ENCODE results near the gene TOP2B. TPM values are rescaled to one million over a fixed set of nuclear protein-coding genes. Genes with fewer than 3 reads are reported as not detected.

TOP2B gene
- total and polyA plus RNA-seq, 2 donors (not counting 1 experiment from before 2014, with no cell fraction given): 56.2 to 71.2 TPM

DNA sequence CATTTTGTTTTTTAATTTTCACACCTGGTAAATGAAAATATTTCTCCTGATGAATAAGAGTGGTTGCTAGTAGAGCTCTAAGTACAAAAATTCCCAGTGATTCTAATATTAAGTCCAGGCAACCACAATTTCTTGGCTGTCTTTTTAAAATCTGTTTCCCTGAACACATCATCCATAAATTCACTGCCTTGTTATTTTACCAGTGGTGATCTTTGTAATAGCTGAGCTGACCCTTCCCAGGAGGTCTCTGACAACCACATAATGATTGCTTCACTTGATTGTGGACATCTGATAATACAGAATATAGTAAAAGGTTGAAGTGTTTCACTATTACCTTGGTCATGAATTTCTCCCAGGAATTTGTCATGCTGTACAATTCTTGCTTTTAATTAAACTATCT, 13.9 kb upstream of the TOP2B start:
- Histone ChIP-seq H3K4me1 (ENCODE audit: control insufficient read depth, extremely low read depth, insufficient read depth, low read length) (no peaks in the 10 kb centered on the region), H3K79me2 (ENCODE audit: control insufficient read depth, insufficient read depth, low read length) (no peaks in the 10 kb centered on the region), H3K27me3 (ENCODE audit: control insufficient read depth, insufficient read depth, low read length) (no peaks in the 10 kb centered on the region), H3K27ac (ENCODE audit: insufficient read depth, low read length) (no peak overlapping the region), H4K20me1 (ENCODE audit: control insufficient read depth, extremely low read depth, insufficient read depth, low read length) (no peaks in the 10 kb centered on the region), H3K9me3 (ENCODE audit: control insufficient read depth, insufficient read depth, low read depth, low read length) (no peaks in the 10 kb centered on the region), H3K4me3 (replicated peaks in 1 of 4; ENCODE audit: control extremely low read depth in 1 of 4, insufficient read depth in 1 of 4, low read depth in 3 of 4, low read length in 4 of 4) (no peak overlapping the region), H3K4me2 (ENCODE audit: extremely low read depth, insufficient read depth, low read length) (no peak overlapping the region), H2AFZ (ENCODE audit: low read length) (no peak overlapping the region), H3K9ac (ENCODE audit: insufficient read depth, low read length) (no peak overlapping the region), H3K36me3 (ENCODE audit: control insufficient read depth, insufficient read depth, low read length) (no peaks in the 10 kb centered on the region)
- TF ChIP-seq, protein P1, sequence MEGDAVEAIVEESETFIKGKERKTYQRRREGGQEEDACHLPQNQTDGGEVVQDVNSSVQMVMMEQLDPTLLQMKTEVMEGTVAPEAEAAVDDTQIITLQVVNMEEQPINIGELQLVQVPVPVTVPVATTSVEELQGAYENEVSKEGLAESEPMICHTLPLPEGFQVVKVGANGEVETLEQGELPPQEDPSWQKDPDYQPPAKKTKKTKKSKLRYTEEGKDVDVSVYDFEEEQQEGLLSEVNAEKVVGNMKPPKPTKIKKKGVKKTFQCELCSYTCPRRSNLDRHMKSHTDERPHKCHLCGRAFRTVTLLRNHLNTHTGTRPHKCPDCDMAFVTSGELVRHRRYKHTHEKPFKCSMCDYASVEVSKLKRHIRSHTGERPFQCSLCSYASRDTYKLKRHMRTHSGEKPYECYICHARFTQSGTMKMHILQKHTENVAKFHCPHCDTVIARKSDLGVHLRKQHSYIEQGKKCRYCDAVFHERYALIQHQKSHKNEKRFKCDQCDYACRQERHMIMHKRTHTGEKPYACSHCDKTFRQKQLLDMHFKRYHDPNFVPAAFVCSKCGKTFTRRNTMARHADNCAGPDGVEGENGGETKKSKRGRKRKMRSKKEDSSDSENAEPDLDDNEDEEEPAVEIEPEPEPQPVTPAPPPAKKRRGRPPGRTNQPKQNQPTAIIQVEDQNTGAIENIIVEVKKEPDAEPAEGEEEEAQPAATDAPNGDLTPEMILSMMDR (conservative IDR thresholded peaks at IDR 0.05 in 1 of 2, IDR thresholded peaks at IDR 0.05 in 1 of 2; ENCODE audit: low read depth in 1 of 2, low read length in 2 of 2): no peak
- TF ChIP-seq EZH2 (IDR thresholded peaks at IDR 0.05; ENCODE audit: low read length, missing control alignments): no peak
- peak; percentile 2 to 12 for DNase-seq (ENCODE audit: low read depth in 2 of 2)

DNA sequence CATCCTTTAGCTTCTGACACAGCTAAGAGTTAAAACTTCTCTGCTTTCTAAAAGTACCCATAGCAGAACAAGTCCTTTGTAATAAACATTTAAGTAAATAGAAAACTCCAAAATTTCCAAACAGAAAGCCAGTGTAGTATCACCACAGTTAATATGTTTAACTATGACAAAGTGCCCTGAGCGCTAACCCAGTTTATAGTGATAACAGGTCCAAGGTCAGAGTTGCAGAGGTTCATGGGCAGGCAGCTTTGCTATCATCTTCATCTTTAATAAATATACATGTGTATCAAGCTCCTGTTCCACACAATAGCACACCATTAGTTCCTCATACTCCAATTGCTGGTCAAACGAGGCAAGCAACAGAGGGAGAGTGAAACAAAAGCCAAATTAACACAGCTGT, 12.4 kb upstream of the TOP2B start:
- no peak overlapping the region for H3K4me2 ChIP-seq (ENCODE audit: extremely low read depth, insufficient read depth, low read length)
- H3K9ac ChIP-seq (ENCODE audit: insufficient read depth, low read length): no peak overlapping the region
- H3K36me3 ChIP-seq (ENCODE audit: control insufficient read depth, insufficient read depth, low read length): no peaks in the 10 kb centered on the region
- H3K79me2 ChIP-seq (ENCODE audit: control insufficient read depth, insufficient read depth, low read length): no peaks in the 10 kb centered on the region
- no peaks in the 10 kb centered on the region for H3K4me1 ChIP-seq (ENCODE audit: control insufficient read depth, extremely low read depth, insufficient read depth, low read length)
- H3K9me3 ChIP-seq (ENCODE audit: control insufficient read depth, insufficient read depth, low read depth, low read length): no peaks in the 10 kb centered on the region
- TF ChIP-seq, protein P1 (conservative IDR thresholded peaks at IDR 0.05 in 1 of 2, IDR thresholded peaks at IDR 0.05 in 1 of 2; ENCODE audit: low read depth in 1 of 2, low read length in 2 of 2): no peak
- H3K4me3 ChIP-seq (replicated peaks in 1 of 4; ENCODE audit: control extremely low read depth in 1 of 4, insufficient read depth in 1 of 4, low read depth in 3 of 4, low read length in 4 of 4): no peak overlapping the region
- no peaks in the 10 kb centered on the region for H4K20me1 ChIP-seq (ENCODE audit: control insufficient read depth, extremely low read depth, insufficient read depth, low read length)
- no peak overlapping the region for H2AFZ ChIP-seq (ENCODE audit: low read length)
- H3K27me3 ChIP-seq (ENCODE audit: control insufficient read depth, insufficient read depth, low read length): no peaks in the 10 kb centered on the region
- DNase-seq (ENCODE audit: low read depth in 2 of 2): no peak
- no peak overlapping the region for H3K27ac ChIP-seq (ENCODE audit: insufficient read depth, low read length)

DNA sequence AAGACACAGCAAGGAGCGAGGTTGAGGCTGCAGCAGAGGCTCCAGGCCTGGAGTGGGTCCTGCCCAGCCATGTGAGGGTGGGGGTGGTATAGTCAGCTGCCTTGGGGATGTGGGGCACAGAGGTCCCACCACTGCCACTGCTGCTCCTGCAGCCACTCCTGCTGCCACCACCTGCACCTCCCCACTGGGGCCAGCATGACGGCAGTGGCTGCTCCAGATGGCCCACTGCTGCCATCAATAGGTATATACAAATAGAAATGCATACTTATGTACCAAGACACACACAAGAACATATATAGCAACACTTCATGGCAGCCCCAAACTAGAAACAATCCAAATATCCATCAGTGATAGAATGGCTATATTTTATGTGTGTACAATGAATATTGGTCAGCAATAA, 10.0 kb upstream of the TOP2B start:
- no peak for DNase-seq (ENCODE audit: low read depth in 2 of 2)
- H3K9ac ChIP-seq (ENCODE audit: insufficient read depth, low read length): no peak overlapping the region
- no peak for TF ChIP-seq EZH2 (IDR thresholded peaks at IDR 0.05; ENCODE audit: low read length, missing control alignments)
- TF ChIP-seq, protein P1 (conservative IDR thresholded peaks at IDR 0.05 in 1 of 2, IDR thresholded peaks at IDR 0.05 in 1 of 2; ENCODE audit: low read depth in 1 of 2, low read length in 2 of 2): no peak
- H3K4me1 ChIP-seq (ENCODE audit: control insufficient read depth, extremely low read depth, insufficient read depth, low read length): no peaks in the 10 kb centered on the region
- no peak overlapping the region for H3K27ac ChIP-seq (ENCODE audit: insufficient read depth, low read length)
- H3K4me2 ChIP-seq (ENCODE audit: extremely low read depth, insufficient read depth, low read length): no peak overlapping the region
- H2AFZ ChIP-seq (ENCODE audit: low read length): no peak overlapping the region
- no peaks in the 10 kb centered on the region for H4K20me1 ChIP-seq (ENCODE audit: control insufficient read depth, extremely low read depth, insufficient read depth, low read length)
- no peaks in the 10 kb centered on the region for H3K79me2 ChIP-seq (ENCODE audit: control insufficient read depth, insufficient read depth, low read length)
- no peaks in the 10 kb centered on the region for H3K27me3 ChIP-seq (ENCODE audit: control insufficient read depth, insufficient read depth, low read length)
- H3K9me3 ChIP-seq (ENCODE audit: control insufficient read depth, insufficient read depth, low read depth, low read length): no peaks in the 10 kb centered on the region
- no peaks in the 10 kb centered on the region for H3K36me3 ChIP-seq (ENCODE audit: control insufficient read depth, insufficient read depth, low read length)
- no peak overlapping the region for H3K4me3 ChIP-seq (replicated peaks in 1 of 4; ENCODE audit: control extremely low read depth in 1 of 4, insufficient read depth in 1 of 4, low read depth in 3 of 4, low read length in 4 of 4)
